Epidermal melanocyte (primary cell): ENCODE results near the gene RFX2.

ENCODE experiments used
- DNase-seq: peaks from one replicate; pipeline ENCODE4 v3.0.0; 2011; ENCODE audit warnings: low spot score; ENCODE audit not compliant: insufficient read length

The RFX2 gene

DNA sequence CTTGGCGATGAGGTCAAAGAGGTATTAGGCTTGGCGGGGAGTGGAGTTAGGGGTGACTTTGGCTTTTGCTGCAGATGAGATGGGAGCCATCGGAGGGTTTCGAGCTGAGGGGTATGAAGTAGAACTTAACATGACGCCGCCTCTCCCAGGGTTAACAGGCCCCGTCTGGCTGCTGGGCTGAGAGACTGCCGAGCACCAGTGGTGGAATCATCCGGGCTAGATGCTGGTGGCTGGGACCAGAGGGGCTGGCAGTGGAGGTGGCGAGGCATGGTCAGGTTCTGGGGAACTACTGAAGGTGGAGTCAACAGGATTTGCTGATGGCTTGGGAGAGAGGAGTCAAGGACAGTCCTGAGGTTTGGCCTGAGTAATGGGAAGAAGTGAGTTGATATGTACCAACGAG is 4.9 kb downstream of the RFX2 start:
- no peak for DNase-seq

DNA sequence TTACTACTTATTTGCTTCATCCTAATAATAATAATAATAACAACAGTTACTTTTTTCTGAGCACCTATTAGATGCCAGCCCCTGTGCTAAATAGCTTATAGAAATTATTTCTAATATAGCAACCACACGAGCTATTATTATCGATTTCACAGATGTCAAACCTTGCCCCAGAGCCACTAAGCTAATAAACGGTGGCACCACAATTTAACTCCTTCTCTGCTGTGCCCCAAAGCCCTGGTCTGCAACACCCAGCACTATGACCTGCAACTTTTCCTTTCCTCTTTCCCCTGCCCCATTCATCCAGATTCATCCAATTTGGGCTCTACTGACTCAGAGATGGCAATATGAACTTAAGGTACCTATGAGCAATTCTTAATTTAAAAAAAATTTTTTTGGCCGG is 6.4 kb downstream of the RFX2 start:
- DNase-seq, result no peak

DNA sequence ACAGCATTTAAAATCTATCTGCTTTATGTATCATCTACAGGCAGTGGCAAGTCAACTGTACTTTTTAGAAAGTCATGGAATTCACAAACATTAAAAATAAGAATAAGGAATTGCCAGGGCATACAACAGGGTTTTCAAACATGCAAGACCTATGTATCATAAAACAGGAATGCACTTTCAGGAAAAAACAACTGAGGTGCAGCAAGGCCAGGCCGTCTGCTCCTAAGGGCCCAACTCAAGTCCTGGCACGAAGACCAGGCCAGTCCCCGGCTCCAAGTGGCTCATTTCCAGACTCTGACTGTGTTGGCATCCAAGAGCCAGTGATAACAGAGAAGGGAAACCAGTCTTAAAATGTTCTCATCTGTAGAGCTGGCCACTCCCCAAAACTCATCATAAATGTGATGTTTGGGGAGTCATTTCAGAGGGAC is 7.1 kb downstream of the RFX2 start:
- no peak for DNase-seq

DNA sequence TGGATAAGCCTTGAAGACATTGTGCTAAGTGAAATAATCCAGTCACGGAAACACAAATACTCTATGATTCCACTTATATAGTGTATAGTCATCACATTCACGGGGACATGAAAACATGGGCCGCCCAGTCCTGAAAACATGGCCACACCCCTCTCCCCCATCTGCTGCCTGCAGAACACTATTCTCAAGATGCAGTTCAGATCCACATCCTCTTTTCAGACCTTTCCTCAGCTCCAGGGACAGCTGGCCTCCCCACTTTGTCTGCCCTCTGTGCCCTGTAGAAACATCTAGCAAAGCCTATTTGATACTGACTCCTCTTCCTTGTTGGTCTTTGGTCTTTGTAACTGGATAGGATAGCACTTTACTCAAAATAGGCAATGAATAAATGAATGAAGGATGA is 8.3 kb downstream of the RFX2 start:
- DNase-seq, result no peak

DNA sequence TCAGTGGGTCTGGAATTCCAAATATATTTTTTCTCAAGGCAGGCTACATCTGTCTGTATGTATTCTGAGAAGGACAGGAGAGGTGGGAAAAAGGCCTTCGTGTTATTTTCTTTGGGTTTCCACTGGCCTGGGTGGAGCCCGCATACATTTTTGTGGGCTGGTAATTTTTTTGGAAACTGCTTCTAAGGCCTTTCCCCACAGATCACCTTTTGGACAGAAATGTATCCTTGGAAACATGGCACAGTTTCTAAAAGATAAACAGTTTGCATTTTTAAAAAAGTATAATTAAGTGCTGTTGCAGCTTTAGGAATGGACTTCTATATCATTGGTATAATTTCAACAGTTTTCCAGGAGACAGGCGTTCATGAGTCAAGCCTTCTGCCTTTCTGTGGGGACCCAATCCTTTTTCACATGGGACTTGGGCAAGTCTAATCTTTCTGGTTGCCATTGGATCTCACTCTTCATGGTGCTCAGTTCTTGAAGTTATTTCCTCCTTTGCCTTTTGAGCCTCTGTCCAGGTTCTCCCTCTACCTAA is 8.9 kb downstream of the RFX2 start:
- no peak for DNase-seq

DNA sequence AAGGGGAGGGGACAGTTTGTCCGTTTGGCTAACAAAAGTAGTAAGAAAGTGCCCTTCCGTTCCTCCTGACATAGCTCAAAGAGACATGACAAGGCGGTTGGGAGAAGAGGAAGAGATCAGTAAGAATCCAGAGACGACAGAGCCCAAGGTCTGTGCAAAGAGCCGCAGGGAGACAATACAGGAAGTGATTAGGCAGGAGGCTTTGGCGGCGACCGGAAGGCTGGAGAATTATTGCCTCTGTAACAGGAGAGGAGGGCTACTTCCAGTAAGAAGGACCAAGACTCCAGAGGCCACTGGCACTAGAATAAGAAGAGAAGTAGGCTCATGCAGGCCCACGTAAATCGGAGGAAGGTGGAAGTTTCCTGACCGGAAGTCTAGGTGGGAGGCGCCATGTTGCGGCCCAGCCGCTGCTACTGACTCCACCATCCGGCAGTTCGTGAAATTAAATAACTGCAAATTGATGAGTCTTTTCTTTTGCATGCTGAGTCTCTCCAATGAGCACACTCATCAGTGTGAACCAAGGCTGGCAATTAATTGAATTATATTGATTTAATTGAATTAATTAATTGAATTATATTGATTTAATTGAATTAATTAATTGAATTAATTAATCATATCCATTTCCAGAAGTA is 9.9 kb downstream of the RFX2 start:
- no peak for DNase-seq

DNA sequence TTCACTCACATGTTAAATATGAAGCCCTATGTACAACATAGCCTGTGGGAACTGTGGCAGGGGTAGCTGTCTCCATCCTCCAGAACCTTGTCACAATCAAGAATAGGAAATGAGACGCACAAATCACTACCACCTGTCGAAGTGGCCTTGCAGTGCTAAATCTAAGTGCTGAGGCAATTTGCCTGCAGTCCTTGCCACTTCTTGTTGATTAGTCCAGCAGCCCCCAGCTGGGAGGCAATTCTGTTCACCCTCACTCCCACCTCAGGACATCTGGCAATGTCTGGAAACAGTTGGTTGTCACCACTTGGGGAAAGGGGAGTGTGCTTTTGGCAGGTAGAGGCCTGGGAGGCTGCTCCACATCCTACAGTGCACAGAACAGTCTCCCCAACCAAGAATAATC is 10.7 kb downstream of the RFX2 start:
- DNase-seq, result no peak

DNA sequence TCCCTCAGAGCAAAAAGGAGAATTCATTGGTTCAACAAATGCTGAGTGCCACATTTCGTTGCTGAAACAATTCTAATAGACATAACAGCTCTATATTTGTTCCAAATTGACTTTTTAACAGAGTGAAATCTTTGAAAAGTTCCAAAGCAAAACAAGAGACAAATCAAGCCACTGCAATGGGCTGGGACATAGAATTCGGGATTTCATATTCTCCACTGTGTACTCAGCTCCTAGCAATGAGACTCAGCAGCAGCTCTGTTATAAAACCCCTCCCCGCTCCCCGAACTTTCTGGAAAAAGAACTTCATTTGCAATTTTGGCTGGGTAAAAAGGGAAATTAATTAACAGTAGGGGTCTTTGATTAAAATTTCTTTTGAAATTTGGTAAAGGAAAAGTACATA is 11.3 kb downstream of the RFX2 start:
- DNase-seq, result no peak

DNA sequence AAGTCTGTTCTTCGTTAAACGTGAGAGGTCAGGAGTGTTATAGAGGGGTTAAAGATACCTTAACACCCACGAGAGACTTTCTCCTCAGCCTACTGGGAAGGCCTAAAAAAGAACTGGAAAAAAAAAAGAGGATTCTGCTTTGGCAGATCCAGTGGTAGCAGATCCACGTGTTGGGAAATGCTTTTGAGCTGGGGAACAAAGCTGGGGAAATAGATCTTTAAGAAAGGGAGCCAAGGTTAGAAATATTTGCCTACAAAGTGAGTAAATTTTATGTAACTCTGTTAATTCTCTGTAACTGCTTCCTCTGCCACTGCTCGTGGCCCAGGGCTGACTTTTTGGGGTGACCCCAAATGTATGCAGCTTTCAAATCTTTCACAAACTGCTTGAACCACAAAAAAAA is 11.7 kb downstream of the RFX2 start:
- no peak for DNase-seq

DNA sequence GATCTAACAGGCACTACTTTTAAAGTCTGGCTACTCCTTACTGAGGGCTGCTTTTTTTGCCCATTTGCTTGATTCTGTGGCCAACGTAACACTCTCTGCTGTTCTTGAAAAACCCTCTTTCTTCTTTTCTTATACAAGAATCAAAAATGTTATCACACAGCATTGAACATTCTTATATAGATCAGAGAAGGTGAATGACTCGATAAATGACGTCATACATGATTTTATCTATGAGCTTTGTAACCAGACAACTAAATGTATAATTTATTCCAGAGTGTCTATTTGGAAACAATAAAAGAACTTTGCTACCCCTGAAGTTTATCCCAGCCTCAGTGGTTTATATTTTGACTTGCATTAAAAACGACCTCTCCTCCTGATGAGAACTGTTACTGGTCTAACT is 12.4 kb downstream of the RFX2 start:
- DNase-seq, result no peak

DNA sequence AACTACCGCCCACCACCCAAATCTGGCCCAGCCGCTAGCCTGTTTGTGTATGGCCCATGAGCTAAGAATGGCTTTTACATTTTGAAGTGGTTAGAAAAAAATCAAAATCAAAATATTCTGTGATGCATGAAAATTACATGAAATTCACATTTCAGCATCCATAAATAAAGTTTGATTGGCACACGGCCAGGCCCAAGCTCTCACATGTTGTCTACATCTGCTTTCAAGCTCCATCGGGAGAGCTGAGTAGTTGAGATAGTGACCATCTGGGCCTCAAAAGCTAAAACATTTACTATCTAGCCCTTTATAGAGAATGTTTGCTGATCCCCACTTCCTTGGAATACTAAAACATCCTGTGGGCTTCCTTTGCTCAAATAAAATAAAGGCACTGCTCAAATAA is 14.5 kb downstream of the RFX2 start:
- no peak for DNase-seq

DNA sequence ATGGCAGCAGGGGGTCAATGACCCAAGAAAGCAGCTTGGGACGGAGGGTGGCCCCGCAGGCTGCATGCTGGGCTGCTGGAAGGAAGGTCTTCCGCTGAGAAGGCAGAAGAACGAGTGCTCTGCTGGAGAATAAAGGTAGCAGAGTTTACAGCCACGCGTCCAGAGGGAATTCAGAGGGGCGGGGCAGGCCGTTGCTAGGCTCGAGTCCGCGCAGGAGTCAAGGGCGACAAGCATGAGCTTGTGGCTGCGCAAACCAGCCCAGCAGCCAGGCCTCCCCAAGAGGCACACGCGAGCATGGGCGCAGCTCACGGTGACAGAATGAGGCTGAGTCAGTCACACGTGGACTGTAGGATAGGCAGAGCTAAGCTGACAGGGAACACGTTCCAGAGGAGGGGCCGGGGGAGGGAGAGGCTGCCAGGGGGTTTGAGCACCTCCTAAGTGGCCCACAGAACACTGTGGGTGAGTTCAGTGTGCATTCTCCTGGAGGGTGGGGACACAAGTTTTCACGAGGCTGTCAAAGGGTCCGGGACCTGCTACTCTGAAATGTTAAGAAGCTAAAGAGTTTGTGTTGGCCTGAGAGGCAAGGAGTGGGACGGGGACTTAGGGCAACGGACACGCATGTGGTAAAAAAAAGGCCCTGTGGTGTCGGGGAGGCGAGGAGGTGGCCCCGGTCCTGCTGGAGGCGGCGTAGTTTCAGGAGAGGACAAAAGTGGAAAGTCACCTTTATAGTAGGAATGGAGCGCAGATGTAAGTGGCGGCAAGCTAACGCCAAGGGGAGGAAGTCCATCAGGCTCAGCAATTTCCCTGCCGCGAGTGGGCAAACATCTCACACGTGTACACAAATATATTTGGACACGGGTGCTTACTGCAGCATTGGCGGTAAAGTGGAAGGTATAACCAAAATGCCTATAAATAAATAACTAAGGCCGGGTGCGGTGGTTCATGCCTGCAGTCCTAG is 17.7 kb downstream of the RFX2 start:
- DNase-seq, result no peak

DNA sequence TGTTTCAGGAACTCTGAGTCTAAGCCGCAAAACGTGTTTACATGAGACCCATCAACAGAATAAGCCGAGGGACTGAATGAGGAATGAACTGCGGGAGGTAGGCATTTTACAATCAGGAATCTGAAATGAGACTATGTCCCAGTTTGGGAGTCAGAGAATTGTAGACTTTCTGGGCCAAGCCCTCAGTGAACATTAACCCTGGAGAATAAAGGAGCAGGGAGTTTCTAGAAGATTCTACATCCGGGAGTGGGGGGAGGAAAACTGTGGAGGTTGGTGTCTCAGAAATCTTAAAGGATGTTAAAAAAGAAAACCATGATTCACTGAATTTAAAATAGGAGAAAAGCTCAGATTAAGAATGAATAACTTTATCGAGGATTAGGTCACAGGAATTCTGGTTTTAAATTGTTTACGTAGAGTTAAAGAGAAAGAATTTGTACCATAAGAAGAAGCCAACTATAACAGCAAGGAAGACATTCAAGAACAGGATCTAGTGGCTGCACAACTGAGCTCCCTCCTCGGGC is 18.5 kb downstream of the RFX2 start:
- DNase-seq, result no peak

DNA sequence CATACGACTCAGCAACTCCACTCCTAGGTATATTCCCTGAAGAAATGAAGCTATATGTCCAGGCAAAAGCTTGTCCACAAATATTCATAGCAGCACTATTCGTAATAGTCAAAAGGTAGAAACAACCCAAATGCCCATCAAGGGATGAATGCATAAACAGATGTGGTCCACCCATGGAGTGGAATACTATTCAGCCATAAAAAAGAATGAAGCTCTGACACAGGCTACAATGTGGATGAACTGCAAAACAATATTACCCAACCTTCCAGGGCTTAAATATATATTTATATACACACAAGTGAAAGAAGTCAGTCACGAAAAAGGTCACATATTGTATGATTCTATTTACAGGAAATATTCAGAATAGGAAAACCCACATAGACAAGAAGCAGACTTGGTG is 19.7 kb downstream of the RFX2 start:
- no peak for DNase-seq

DNA sequence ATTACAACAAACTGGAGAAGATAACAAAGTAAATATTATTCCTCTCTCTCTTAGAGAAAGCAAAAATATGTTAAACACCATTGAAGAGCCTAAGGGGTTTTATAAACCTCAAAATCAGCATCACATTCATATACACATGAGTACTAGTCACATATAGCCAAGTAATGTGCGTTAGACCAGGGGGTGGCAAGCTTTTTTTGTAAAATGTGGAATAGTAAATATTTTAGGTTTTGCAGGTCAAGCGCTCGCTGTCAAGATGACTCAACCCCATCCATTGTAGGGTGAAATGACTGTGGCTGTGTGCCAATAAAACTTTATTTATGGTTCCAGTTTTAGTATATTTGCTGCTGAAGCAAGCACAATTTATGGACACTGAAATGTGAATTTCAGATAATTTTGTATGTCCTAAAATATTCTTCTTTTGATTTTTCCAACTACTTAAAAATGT is 21.7 kb downstream of the RFX2 start:
- DNase-seq, result no peak

DNA sequence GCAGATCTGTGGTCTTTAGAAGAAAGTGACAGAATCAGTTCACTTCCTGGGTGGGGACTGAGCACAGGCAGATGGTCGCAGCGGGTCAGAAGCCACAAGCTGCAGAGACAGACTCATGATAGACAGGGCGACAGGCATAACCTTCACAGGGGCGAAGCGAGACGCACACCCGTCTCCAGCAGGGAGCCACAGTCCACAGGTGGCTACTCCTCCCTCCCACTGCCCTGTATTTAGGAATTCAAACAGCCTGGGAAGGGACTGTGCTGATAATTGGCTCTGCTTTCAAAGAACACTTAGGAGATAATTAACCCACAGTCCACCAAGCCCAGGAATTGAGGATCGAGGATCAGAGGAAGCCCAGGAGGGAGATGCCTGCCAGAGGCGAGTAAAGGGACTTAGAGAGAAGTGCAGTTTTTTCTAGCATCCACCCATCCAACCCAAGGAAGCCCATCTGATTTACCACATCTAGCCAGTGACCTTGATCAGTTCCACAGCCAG is 23.2 kb downstream of the RFX2 start:
- no peak for DNase-seq

DNA sequence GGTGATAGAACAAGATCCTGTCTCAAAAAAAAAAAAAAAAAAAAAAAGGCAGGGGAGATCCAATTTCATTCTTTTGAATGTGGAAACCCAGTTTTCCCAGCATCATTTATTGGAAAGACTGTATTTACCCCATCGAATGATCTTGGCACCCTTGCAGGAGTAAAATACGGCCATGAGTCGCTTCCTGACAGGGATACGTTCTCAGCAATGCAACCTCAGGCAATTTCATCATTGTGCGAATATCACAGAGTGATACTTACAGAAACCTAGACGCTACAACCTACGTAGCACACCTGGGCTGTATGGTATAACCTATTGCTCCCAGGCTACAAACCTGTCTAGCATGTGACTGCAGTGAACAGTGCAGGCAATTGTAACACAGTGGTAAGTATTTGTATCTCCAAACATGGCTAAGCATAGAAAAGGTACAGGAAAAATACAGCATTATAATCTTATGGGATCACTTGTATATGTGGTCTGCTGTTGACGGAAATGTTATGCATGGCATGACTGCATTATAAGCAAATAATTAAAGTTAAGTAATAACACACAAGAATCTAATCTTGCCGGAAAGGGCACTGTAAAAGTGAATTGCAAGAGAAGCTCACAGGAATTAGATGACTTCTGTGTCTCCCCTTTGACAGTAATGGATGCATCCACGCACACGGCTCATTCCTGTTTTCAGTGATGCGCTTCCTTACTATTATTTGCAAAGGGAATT is 24.1 kb downstream of the RFX2 start:
- DNase-seq, result no peak

DNA sequence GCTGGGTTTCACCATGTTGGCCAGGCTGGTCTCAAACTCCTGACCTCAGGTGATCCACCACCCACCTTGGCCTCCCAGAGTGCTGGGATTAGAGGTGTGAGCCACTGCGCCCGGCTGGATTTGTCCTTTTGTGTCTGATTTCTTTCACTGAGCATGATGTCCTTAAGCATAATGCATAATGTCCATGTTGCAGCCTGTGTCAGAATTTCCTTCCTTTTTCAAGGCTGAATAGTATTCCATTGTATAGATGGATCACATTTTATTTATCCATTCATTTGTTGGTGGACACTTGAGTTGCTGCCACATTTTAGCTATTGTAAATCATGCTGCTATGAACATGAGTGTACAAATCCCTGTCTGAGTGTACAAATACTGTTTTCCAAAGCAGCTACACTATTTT is 25.5 kb downstream of the RFX2 start:
- DNase-seq, result no peak

DNA sequence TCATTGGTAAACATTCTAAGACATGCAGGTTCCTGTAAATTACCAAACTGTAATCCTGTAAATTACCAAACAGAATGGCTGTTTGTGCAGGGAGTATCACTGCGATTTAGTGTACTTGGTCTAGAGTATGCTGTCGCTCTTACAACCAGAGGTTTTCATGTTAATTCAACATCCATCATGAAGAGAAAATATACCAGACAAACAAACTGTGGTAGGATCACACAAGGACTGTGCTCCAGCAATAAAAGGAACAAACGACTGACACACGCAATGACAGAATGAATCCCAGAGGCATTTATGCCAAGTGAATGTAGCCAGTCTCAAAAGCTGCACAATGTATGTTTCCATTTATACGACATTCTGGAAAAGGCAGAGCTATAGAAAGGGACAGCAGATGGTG is 31.2 kb downstream of the RFX2 start:
- DNase-seq, result no peak

DNA sequence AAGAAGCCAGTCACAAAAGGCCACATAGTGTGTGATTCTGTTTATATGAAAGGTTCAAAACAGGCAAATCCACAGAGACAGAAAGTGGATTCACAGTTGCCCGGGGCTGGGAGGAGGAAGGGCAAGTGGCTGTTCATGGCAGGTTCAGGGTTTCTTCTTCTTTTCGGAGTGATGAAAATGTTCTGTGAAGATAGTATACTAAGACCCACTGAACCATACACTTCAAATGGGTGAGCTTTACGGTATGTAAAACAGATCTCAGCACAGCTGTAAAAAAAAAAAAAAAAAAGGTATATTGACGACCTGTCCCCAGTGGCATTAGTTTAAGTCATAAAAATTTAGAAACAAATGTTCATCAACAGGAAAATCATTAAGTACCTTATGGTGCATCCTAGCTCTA is 32.2 kb downstream of the RFX2 start:
- no peak for DNase-seq

DNA sequence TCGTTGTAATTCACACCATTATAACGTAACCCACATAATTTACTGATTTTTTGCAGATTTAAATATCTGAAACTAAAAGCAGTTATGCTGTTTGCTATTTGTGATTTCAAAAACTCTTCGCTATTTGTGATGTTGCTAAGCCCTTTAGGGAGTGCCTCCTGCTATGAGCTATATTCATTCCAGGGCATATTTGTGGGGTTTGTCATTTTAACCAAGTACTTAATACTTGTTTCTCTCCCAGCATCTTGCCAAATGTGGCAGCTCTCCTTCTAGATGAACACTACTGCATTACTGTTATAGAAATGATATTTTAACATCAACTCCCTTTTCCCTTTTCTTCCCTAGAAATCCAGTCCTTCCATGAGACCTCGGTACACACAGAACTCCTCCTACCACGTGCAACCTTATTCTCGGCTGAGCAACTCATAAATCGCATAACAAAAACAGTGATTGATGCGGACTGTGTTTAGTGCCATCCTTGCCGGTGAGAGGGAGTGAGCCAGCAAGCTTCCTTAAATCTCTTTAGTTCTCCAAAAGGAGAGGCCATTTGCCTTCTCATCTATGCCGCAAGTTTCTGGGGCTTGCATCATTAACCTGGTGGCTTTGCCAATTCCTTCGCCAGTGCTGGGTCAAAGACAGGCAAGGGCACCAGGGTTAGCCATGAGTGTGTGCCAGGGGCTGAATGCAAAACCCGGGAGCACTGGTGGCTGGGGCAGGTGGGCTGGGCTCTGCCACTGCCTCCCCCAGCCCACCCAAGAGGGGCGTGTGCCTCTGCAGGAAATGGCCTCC is 33.4 kb downstream of the RFX2 start:
- peak; percentile 55 for DNase-seq
